CD14-positive monocyte (primary cell): ENCODE measurements around the gene DYNC1I1. TPM values are rescaled to one million over a fixed set of nuclear protein-coding genes. Genes with fewer than 3 reads are reported as not detected.

Source experiments
- DNase-seq, 3 donors: peaks; one replicate each; pipeline ENCODE4 v3.0.0-alpha.2; 2011 to 2022
- H2AFZ ChIP-seq: 2 replicates; pipeline ENCODE4 v1.6.0; 2012; ENCODE audit warnings: mild to moderate bottlenecking, low read depth, low read length, inconsistent platforms; ENCODE audit not compliant: insufficient read depth, poor library complexity, severe bottlenecking
- H3K27ac ChIP-seq, 2 donors: 1 replicate in 1 of 2; 2 replicates in 1 of 2; pipeline ENCODE4 v1.5.1; 2012 to 2013; ENCODE audit warnings: low read length in 2 of 2, control low read depth in 1 of 2, inconsistent platforms in 1 of 2, low read depth in 1 of 2, mild to moderate bottlenecking in 1 of 2
- H3K27me3 ChIP-seq, 2 donors: one replicate each; pipeline versions ENCODE4 v1.6.0 to v1.6.1; 2011 to 2013; ENCODE audit warnings: low read length in 2 of 2; ENCODE audit not compliant: control insufficient read depth in 2 of 2, insufficient read depth in 2 of 2
- H3K36me3 ChIP-seq, 2 donors: replicated peaks in 1 of 2; 1 replicate in 1 of 2; 2 replicates in 1 of 2; pipeline versions ENCODE4 v1.5.1 to v1.6.1; 2012 to 2013; ENCODE audit warnings: low read length in 2 of 2, control low read depth in 1 of 2, inconsistent platforms in 1 of 2, mild to moderate bottlenecking in 1 of 2; ENCODE audit not compliant: insufficient read depth in 2 of 2, control insufficient read depth in 1 of 2
- H3K4me1 ChIP-seq, 2 donors: 1 replicate in 1 of 2; 2 replicates in 1 of 2; pipeline versions ENCODE4 v1.5.1 to v1.6.1; 2012 to 2013; ENCODE audit warnings: low read length in 2 of 2, control low read depth in 1 of 2, inconsistent platforms in 1 of 2, mild to moderate bottlenecking in 1 of 2, moderate library complexity in 1 of 2; ENCODE audit not compliant: insufficient read depth in 2 of 2, control insufficient read depth in 1 of 2
- H3K4me2 ChIP-seq: replicated peaks from 2 replicates; pipeline ENCODE3; 2012; ENCODE audit warnings: low read length, moderate library complexity, mild to moderate bottlenecking; ENCODE audit not compliant: poor library complexity, severe bottlenecking; ENCODE audit errors: extremely low read depth
- H3K4me3 ChIP-seq, 3 experiments: fragments of 200-600 bp in 1 of 3; sonication (generic) in 1 of 3; replicated peaks in 1 of 3; 1 replicate in 2 of 3; 2 replicates in 1 of 3; pipeline ENCODE4 v1.5.1; 2011 to 2013; ENCODE audit warnings: low read length in 3 of 3, mild to moderate bottlenecking in 3 of 3, control low read depth in 2 of 3, low read depth in 2 of 3, inconsistent platforms in 1 of 3, moderate library complexity in 1 of 3
- H3K79me2 ChIP-seq: 2 replicates; pipeline ENCODE4 v1.6.0; 2012; ENCODE audit warnings: mild to moderate bottlenecking, control low read depth, inconsistent platforms, low read length, moderate library complexity; ENCODE audit not compliant: insufficient read depth
- H3K9ac ChIP-seq: 2 replicates; pipeline ENCODE4 v1.6.0; 2017; ENCODE audit warnings: low read length, mild to moderate bottlenecking; ENCODE audit not compliant: insufficient read depth, poor library complexity, severe bottlenecking
- H3K9me3 ChIP-seq, 2 donors: replicated peaks in 1 of 2; 1 replicate in 1 of 2; 2 replicates in 1 of 2; pipeline versions ENCODE4 v1.5.1 to v1.6.1; 2012 to 2013; ENCODE audit warnings: low read length in 2 of 2, control low read depth in 1 of 2; ENCODE audit not compliant: control insufficient read depth in 1 of 2, insufficient read depth in 1 of 2
- H4K20me1 ChIP-seq: 2 replicates; pipeline ENCODE4 v1.6.0; 2012; ENCODE audit warnings: mild to moderate bottlenecking, low read length, control low read depth, moderate library complexity; ENCODE audit not compliant: insufficient read depth
- H3K27ac Mint-ChIP-seq, 7 donors: one replicate each; pipeline ENCODE4 v1.8.0; 2020; ENCODE audit warnings: mild to moderate bottlenecking in 7 of 7, mixed read lengths in 7 of 7, moderate library complexity in 6 of 7, inconsistent platforms in 2 of 7
- H3K27me3 Mint-ChIP-seq, 3 donors: one replicate each; pipeline ENCODE4 v1.8.0; 2021 to 2022; ENCODE audit warnings: low read depth in 3 of 3, mild to moderate bottlenecking in 3 of 3, mixed read lengths in 3 of 3, moderate library complexity in 3 of 3, inconsistent platforms in 1 of 3
- H3K36me3 Mint-ChIP-seq, 2 donors: one replicate each; pipeline ENCODE4 v1.8.0; 2020; ENCODE audit warnings: mixed read lengths in 2 of 2, inconsistent platforms in 1 of 2, mild to moderate bottlenecking in 1 of 2
- H3K4me1 Mint-ChIP-seq: one replicate; pipeline ENCODE4 v1.8.0; 2020; ENCODE audit warnings: mild to moderate bottlenecking, mixed read lengths
- H3K4me3 Mint-ChIP-seq, 2 donors: one replicate each; pipeline ENCODE4 v1.8.0; 2020; ENCODE audit warnings: mild to moderate bottlenecking in 2 of 2, mixed read lengths in 2 of 2, moderate library complexity in 1 of 2
- H3K9me3 Mint-ChIP-seq, 7 donors: one replicate each; pipeline ENCODE4 v1.8.0; 2020 to 2022; ENCODE audit warnings: mixed read lengths in 7 of 7, mild to moderate bottlenecking in 6 of 7, moderate library complexity in 6 of 7, inconsistent platforms in 2 of 7
- CTCF ChIP-seq: fragments of 200-600 bp; IDR thresholded peaks from one replicate; pipeline ENCODE4 v1.8.0; 2022; ENCODE audit warnings: antibody characterized with exemption, mild to moderate bottlenecking
- WGBS: methylation state at CpG from one replicate; pipeline ENCODE4 v1.1.5; 2013; ENCODE audit warnings: missing lambda C conversion rate; ENCODE audit not compliant: insufficient coverage; 5-methylcytosine and 5-hydroxymethylcytosine counted together
- intact Hi-C, 2 donors: fragments of 100-400 bp; cut with micrococcal nuclease; formaldehyde crosslinking; loops; one replicate each; pipeline versions ENCODE4 v1.15.0 to v1.15.1; 2023
- polyA plus RNA-seq, 3 donors: library from polyadenylated mRNA; depleted of rRNA in 1 of 3; unstranded in 2 of 3; stranded (reverse) in 1 of 3; fragments of 300-500 nt in 2 of 3; fragments of >200 nt in 1 of 3; fragmentation: Illumina TruSeq in 2 of 3; gene quantifications; 1 replicate in 2 of 3; 2 replicates in 1 of 3; pipeline ENCODE4 v1.2.3, GENCODE V29; 2012 to 2021

DYNC1I1 gene
- polyA plus RNA-seq, 3 donors = not detected

GRCh38 chr7:95996174-95996573, 223.8 kb downstream of the DYNC1I1 start:
- Histone ChIP-seq H3K4me3 (no peak overlapping the region), H3K4me2 (no peak overlapping the region), H3K4me1 (no peaks in the 10 kb centered on the region), H3K9ac (no peak overlapping the region), H3K27ac (no peak overlapping the region), H2AFZ (no peak overlapping the region), H3K79me2 (no peaks in the 10 kb centered on the region), H3K27me3 (no peaks in the 10 kb centered on the region), H3K9me3 (no peaks in the 10 kb centered on the region), H4K20me1 (no peaks in the 10 kb centered on the region), H3K36me3 (no peaks in the 10 kb centered on the region)
- no peak for DNase-seq
- Mint-ChIP-seq H3K27me3 (peaks cover 0 to 2% (median 0%) of the 10 kb centered on the region in 3 donors), H3K9me3 (peaks cover 0 to 1% (median 0%) of the 10 kb centered on the region in 7 donors), H3K4me3 (no peak overlapping the region), H3K27ac (no peak overlapping the region), H3K36me3 (no peaks in the 10 kb centered on the region), H3K4me1 (no peaks in the 10 kb centered on the region)
- intact Hi-C loops = no loop called here
- WGBS = 0% methylated on average over 2 of the region's 5 CpGs
- TF ChIP-seq CTCF = no peak

- H3K4me1 Mint-ChIP-seq = no peaks in the 10 kb centered on the region
- H3K27ac ChIP-seq = no peak overlapping the region
- H3K4me3 Mint-ChIP-seq = no peak overlapping the region
- no peaks in the 10 kb centered on the region for H3K36me3 Mint-ChIP-seq
- no peak for TF ChIP-seq CTCF
- H3K27ac Mint-ChIP-seq = no peak overlapping the region
- H3K4me1 ChIP-seq = no peaks in the 10 kb centered on the region
- H3K4me3 ChIP-seq = no peak overlapping the region
- no peak overlapping the region for H3K4me2 ChIP-seq
- H3K27me3 Mint-ChIP-seq = peaks cover 0 to 2% (median 0%) of the 10 kb centered on the region in 3 donors
- no peaks in the 10 kb centered on the region for H3K79me2 ChIP-seq
- H4K20me1 ChIP-seq = no peaks in the 10 kb centered on the region
- H3K9me3 ChIP-seq = no peaks in the 10 kb centered on the region
- intact Hi-C loops = no loop called here
- no peak overlapping the region for H2AFZ ChIP-seq
- no peak for DNase-seq
- H3K9ac ChIP-seq = no peak overlapping the region
- no peaks in the 10 kb centered on the region for H3K27me3 ChIP-seq
- H3K36me3 ChIP-seq = no peaks in the 10 kb centered on the region
- no CpG with 5 or more reads among the region's 1 CpG for WGBS
- H3K9me3 Mint-ChIP-seq = no peaks in the 10 kb centered on the region
Measured at GRCh38 chr7:95996886-95997285, 224.5 kb downstream of the DYNC1I1 start.
